Muscle layer of colon (tissue), 2 donors: ENCODE data around the gene LVRN.

Source experiments
- H3K27ac ChIP-seq: one replicate; pipeline ENCODE4 v1.7.0; 2013; ENCODE audit warnings: low read depth, mild to moderate bottlenecking, low read length, moderate library complexity
- H3K27me3 ChIP-seq, 2 donors: one replicate each; pipeline ENCODE4 v1.7.0; 2013; ENCODE audit warnings: low read length in 2 of 2, mild to moderate bottlenecking in 2 of 2; ENCODE audit not compliant: insufficient read depth in 2 of 2, control insufficient read depth in 1 of 2
- H3K36me3 ChIP-seq: one replicate; pipeline ENCODE4 v1.7.0; 2013; ENCODE audit warnings: mild to moderate bottlenecking, low read length; ENCODE audit not compliant: insufficient read depth
- H3K4me1 ChIP-seq: one replicate; pipeline ENCODE4 v1.7.0; 2013; ENCODE audit warnings: mild to moderate bottlenecking, low read length; ENCODE audit not compliant: insufficient read depth
- H3K4me3 ChIP-seq, 2 donors: one replicate each; pipeline ENCODE4 v1.7.0; 2013; ENCODE audit warnings: low read length in 2 of 2, low read depth in 1 of 2, mild to moderate bottlenecking in 1 of 2, moderate library complexity in 1 of 2
- H3K9ac ChIP-seq: one replicate; pipeline ENCODE4 v1.7.0; 2013; ENCODE audit warnings: low read length
- H3K9me3 ChIP-seq: one replicate; pipeline ENCODE4 v1.7.0; 2013; ENCODE audit warnings: mild to moderate bottlenecking, low read length
- donor health status: abdominal sarcoma.
- donor health status: Adenocarcinoma of cecum.

The LVRN gene

DNA sequence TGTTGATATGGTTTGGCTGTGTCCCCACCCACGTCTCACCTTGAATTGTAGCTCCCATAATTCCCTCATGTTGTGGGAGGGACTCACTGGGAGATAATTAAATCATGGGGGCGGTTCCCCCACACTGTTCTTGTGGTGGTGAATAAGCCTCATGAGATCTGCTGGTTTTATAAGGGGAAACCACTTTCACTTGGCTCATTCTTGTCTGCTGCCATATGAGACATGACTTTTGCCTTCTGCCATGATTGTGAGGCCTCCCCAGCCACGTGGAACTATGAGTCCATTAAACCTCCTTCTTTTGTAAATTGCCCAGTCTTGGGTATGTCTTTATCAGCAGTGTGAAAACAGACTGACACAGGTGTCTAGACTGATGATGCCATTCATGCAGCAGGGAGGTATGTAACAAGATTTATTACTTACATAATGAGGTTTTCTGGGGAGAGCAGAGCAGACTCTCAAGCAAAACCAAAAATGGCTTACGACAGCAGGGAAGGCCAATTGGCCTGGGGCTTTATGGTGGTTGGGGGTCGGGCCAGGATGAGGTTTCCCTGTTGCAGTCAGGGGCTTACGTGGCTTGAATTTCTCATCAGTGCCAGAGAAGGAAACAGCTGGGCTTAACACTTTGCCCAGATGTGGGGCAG, 113.0 kb downstream of the LVRN start:
- H3K9ac ChIP-seq: no peak overlapping the region
- no peaks in the 10 kb centered on the region for H3K9me3 ChIP-seq
- H3K4me1 ChIP-seq: no peaks in the 10 kb centered on the region
- H3K36me3 ChIP-seq: no peaks in the 10 kb centered on the region
- H3K4me3 ChIP-seq: no peak overlapping the region
- no peaks in the 10 kb centered on the region for H3K27me3 ChIP-seq
- H3K27ac ChIP-seq: no peak overlapping the region

DNA sequence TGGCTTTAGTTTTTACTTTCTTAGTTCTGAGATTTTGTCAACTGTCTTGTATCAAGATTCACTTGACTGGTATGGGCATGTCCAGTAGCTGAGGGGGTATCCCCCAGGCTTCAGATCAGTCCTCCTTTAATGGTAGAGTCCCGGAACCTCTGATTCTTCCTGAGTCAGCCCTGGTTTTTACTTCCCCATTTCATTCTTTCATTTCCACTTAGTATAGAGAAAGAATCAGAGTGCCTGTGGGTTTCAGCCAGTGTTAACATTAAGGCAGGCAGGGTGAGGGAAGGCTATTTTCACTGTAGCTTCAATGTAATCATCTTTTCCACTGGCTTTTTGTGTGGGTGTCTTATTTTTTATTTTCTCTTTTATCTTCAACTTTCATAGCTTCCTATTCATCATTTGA, 114.2 kb downstream of the LVRN start:
- Histone ChIP-seq H3K9me3 (no peaks in the 10 kb centered on the region), H3K9ac (no peak overlapping the region), H3K27ac (no peak overlapping the region), H3K4me3 (no peak overlapping the region), H3K36me3 (no peaks in the 10 kb centered on the region), H3K27me3 (no peaks in the 10 kb centered on the region), H3K4me1 (no peaks in the 10 kb centered on the region)
